Cardiac fibroblast (primary cell): ENCODE results near the gene KDR.

Experiments used
- DNase-seq, 2 donors: peaks; one replicate each; pipeline versions ENCODE4 v3.0.0 to v3.0.0-alpha.2; 2010; ENCODE audit warnings: low read depth in 2 of 2
- H3K4me3 ChIP-seq, 2 donors: replicated peaks in 1 of 2; 1 replicate in 1 of 2; 2 replicates in 1 of 2; pipeline ENCODE4 v1.5.1; 2011; ENCODE audit warnings: low read depth in 2 of 2, low read length in 2 of 2, mild to moderate bottlenecking in 2 of 2, moderate library complexity in 1 of 2
- TF ChIP-seq, protein P1 (sequence below): IDR thresholded peaks from one replicate; pipeline ENCODE4 v1.5.1; 2011; ENCODE audit warnings: low read depth, mild to moderate bottlenecking, low read length, inconsistent platforms

KDR gene

DNA sequence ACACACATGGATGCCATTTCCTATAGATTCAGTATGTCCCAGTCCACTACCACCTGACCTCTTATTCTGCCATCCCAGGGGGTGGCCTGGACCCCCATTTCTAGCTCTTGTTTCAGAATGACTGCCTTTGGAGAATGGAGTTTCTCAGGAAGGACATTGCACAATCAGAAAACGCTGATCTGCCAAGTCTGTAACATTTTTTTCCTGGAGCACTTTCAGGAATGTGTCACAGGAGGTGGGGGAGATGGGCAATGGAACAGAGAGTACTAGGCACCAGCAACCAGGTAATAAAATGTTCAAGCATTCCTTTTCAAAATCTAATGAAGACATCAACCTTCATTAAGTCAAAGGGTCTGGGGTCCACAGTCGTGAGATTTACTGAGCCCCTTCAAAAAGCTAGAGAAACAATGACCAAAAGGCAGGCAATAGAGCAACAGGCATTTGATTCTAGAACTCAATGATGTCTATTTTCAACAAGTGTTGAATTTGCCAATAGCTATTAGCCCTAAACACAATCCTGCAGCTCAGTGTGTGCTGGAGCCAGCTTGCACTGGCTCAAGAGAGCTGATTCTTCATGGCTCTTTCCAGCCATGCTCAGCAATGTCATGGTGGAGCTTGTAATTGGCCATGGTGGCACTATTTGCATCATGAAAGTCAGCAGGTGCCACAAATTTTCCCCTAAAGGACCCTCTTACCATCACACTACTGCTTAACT lies 87.1 kb downstream of the KDR start:
- H3K4me3 ChIP-seq: no peak overlapping the region
- TF ChIP-seq, protein P1, sequence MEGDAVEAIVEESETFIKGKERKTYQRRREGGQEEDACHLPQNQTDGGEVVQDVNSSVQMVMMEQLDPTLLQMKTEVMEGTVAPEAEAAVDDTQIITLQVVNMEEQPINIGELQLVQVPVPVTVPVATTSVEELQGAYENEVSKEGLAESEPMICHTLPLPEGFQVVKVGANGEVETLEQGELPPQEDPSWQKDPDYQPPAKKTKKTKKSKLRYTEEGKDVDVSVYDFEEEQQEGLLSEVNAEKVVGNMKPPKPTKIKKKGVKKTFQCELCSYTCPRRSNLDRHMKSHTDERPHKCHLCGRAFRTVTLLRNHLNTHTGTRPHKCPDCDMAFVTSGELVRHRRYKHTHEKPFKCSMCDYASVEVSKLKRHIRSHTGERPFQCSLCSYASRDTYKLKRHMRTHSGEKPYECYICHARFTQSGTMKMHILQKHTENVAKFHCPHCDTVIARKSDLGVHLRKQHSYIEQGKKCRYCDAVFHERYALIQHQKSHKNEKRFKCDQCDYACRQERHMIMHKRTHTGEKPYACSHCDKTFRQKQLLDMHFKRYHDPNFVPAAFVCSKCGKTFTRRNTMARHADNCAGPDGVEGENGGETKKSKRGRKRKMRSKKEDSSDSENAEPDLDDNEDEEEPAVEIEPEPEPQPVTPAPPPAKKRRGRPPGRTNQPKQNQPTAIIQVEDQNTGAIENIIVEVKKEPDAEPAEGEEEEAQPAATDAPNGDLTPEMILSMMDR: no peak
- DNase-seq: peak; percentile 75 to 83

DNA sequence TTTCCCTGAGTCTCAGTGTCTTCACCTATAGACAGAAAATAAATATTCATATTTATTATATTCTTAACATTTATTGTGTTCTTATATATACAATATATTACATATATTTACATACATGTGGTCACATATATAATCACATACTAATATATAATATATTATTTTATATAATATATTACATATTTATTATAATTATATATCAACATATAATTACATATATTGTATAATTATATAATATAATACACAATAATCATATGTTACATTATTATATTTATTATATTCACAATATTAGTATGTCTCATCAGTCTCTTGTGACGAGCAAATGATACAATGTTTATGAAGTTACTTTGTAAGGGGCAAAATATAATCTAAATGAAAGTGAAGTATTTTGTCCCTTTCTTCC lies 87.7 kb downstream of the KDR start:
- TF ChIP-seq, protein P1: no peak
- H3K4me3 ChIP-seq: no peak overlapping the region
- no peak for DNase-seq

DNA sequence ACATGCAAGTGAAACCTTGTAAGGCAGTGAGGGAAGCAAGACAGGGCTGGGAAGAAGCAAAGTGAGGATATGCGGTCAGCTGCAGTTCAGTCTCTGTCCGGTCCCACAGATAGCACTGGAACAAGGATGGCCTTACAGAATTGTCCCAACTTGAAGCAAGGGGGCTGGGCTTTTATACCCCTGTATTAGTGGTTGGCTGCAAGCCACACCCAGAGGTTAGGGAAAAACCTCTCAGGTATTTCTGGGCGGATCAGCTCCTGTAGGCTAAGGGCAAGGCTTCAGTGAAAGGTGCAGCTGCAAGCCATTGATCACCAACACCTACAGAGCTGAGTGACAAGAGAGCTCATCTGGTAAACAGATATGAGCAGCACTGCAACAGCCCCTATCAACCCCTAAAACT lies 89.0 kb downstream of the KDR start:
- H3K4me3 ChIP-seq: no peak overlapping the region
- TF ChIP-seq, protein P1: no peak

DNA sequence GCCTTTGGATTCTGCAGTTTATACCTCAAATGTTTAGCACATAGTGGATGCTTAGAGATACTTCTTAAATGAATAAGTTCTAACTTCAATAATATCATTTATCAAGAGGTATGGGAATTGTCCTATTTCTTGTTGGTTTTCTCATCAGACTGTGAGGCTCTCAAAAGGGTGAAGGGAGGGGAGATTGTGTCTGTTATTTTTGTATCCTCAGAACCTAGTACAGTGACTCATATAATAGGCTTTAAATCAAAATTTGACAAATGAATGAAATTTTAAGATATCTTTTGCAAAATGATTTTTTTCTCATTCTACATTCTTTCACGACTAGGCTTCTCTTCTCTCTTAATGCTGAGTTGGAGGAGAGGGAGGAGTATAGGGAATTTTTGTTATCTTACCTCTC lies 89.5 kb downstream of the KDR start:
- no peak for DNase-seq
- TF ChIP-seq, protein P1: no peak
- H3K4me3 ChIP-seq: no peak overlapping the region

More for the DNA sequence above, 89.0 kb downstream of the KDR start:
- DNase-seq: no peak

DNA sequence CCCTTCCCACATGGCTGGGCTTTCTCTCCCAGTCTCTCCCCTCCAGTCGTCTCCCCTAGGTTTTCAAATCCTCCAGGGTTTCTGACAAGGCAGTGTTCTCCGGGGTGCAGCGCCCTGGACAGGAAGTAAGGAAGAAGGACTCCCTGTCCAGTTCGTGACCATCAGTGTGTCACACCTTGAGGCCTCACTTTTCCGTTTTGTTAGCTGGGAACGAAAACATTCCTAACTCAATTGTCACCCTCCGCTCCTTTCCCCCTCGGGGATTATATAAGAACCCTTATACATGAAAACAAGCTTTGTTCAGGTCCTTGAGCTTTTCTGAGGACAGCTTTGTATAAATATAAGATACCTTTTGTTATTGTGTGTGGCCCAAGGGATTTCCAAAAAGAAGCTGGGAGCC lies 92.1 kb downstream of the KDR start:
- H3K4me3 ChIP-seq: no peak overlapping the region
- peak in 1 of 2 donors; percentile 73 for DNase-seq

DNA sequence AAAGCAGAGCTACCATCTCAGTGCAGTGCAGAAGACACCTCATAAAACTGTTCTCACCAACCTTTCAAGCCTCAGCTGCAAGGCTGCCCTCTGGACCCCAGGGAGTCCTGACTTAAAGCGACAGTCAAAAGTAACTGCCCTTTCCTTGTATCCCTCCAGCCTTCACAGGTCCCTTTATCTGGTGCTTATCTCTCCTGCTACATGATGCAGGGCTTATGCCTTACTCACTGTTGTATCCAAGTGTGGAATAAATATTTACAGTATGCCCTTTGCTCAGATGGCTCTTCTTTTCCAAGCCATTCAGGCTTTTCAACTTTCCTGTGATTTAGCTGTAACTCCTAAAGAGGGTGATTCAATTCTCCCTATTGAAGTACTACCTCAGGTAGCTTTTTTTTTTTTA lies 92.6 kb downstream of the KDR start:
- no peak overlapping the region for H3K4me3 ChIP-seq
- peak; percentile 31 to 53 for DNase-seq
- TF ChIP-seq, protein P1: no peak

More for the DNA sequence above, 92.1 kb downstream of the KDR start:
- TF ChIP-seq, protein P1: no peak

DNA sequence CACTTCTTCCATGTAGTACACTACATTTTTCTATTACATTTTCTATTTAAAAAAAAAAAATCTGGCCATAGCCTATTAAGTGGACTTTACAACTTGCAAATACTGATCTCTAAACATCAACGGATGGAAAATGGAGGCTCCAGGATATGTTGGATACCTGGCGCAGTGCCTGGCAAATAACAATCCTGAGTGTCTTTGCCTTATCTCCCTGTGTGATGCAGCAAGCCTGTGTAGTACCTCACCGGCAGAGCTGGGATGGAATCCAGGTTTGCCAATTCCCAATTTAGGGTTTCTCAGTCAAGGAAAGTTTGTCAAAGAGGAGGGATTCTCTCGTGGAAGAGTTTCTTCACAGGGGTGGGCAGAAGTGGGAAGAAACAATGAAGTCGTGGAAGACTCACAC lies 93.2 kb downstream of the KDR start:
- peak in 1 of 2 donors; percentile 38 for DNase-seq
- H3K4me3 ChIP-seq: no peak overlapping the region
- TF ChIP-seq, protein P1: no peak
